H1 (cell line): ENCODE results near the gene ATOH1. TPM values are rescaled to one million over a fixed set of nuclear protein-coding genes. Genes with fewer than 3 reads are reported as not detected.

Experiments used
- CTCF ChIA-PET: fragments of 300-600 bp; sonication (Branson Sonifier 250); formaldehyde crosslinking; loops from one replicate; lab custom pipeline; 2021; ENCODE audit not compliant: partially characterized antibody; lab: Charles Lee
- POLR2A ChIA-PET: fragments of 300-600 bp; sonication (Branson Sonifier 250); formaldehyde crosslinking; loops from one replicate; lab custom pipeline; 2021; ENCODE audit warnings: inconsistent platforms; ENCODE audit not compliant: partially characterized antibody; lab: Charles Lee
- DNase-seq, 2 experiments: peaks; one replicate each; pipeline versions ENCODE4 v3.0.0 to v3.0.0-alpha.2; 2010 to 2022; ENCODE audit warnings: low spot score in 2 of 2, low read depth in 1 of 2, mixed read lengths in 1 of 2
- FAIRE-seq: peaks from 2 replicates; lab custom pipeline; 2011; peaks lifted over from hg19 to GRCh38; lab: Jason Lieb, UNC
- H2AFZ ChIP-seq: 2 replicates; pipeline ENCODE4 v1.8.1; 2012; ENCODE audit warnings: low read length, inconsistent platforms
- H2AK5ac ChIP-seq: 2 replicates; pipeline ENCODE4 v1.6.1; 2013; ENCODE audit warnings: low read depth, low read length
- H2BK120ac ChIP-seq: replicated peaks from 2 replicates; pipeline ENCODE3; 2013; ENCODE audit warnings: low read depth, low read length, inconsistent platforms
- H2BK12ac ChIP-seq: 2 replicates; pipeline ENCODE4 v1.6.1; 2013; ENCODE audit warnings: low read depth, low read length
- H2BK15ac ChIP-seq: 2 replicates; pipeline ENCODE4 v1.6.1; 2013; ENCODE audit warnings: low read length
- H2BK20ac ChIP-seq: 2 replicates; pipeline ENCODE4 v1.6.1; 2013; ENCODE audit warnings: low read length
- H2BK5ac ChIP-seq: 2 replicates; pipeline ENCODE4 v1.6.1; 2013; ENCODE audit warnings: low read depth, low read length
- H3K14ac ChIP-seq: 2 replicates; pipeline ENCODE4 v1.6.1; 2013; ENCODE audit warnings: inconsistent platforms; ENCODE audit not compliant: insufficient read length
- H3K18ac ChIP-seq: 2 replicates; pipeline ENCODE4 v1.6.1; 2013; ENCODE audit warnings: low read length; ENCODE audit errors: extremely low read depth
- H3K23ac ChIP-seq: 2 replicates; pipeline ENCODE4 v1.6.1; 2013; ENCODE audit warnings: inconsistent platforms; ENCODE audit not compliant: insufficient read length
- H3K23me2 ChIP-seq: 2 replicates; pipeline ENCODE4 v1.6.1; 2013; ENCODE audit warnings: low read depth, low read length
- H3K27ac ChIP-seq: 2 replicates; pipeline ENCODE4 v1.6.1; 2011; ENCODE audit warnings: low read depth, low read length, inconsistent platforms
- H3K27me3 ChIP-seq, 4 experiments: replicated peaks in 1 of 4; 1 replicate in 1 of 4; 2 replicates in 3 of 4; pipeline versions ENCODE4 v1.6.1 to v1.8.1; 2011 to 2013; ENCODE audit warnings: low read length in 3 of 4, mild to moderate bottlenecking in 3 of 4, inconsistent platforms in 2 of 4, mixed read lengths in 2 of 4, moderate library complexity in 1 of 4; ENCODE audit not compliant: control insufficient read depth in 3 of 4, insufficient read depth in 3 of 4; ENCODE audit errors: extremely low read depth in 1 of 4
- H3K36me3 ChIP-seq, 4 experiments: 2 replicates each; pipeline versions ENCODE4 v1.6.1 to v1.8.1; 2011 to 2013; ENCODE audit warnings: mild to moderate bottlenecking in 4 of 4, low read length in 3 of 4, moderate library complexity in 2 of 4, control low read depth in 1 of 4, inconsistent platforms in 1 of 4; ENCODE audit not compliant: insufficient read depth in 4 of 4, control insufficient read depth in 2 of 4
- H3K4ac ChIP-seq: replicated peaks from 2 replicates; pipeline ENCODE3; 2013; ENCODE audit warnings: low read length, low read depth, mixed read lengths, inconsistent platforms; ENCODE audit not compliant: insufficient read length
- H3K4me1 ChIP-seq, 4 experiments: replicated peaks in 1 of 4; 1 replicate in 1 of 4; 2 replicates in 3 of 4; pipeline versions ENCODE4 v1.6.1 to v1.8.1; 2011 to 2013; ENCODE audit warnings: low read length in 3 of 4, inconsistent platforms in 2 of 4, mixed read lengths in 1 of 4; ENCODE audit not compliant: insufficient read depth in 4 of 4, control insufficient read depth in 3 of 4
- H3K4me2 ChIP-seq, 2 experiments: 2 replicates each; pipeline versions ENCODE4 v1.6.1 to v1.8.1; 2011 to 2013; ENCODE audit warnings: low read depth in 2 of 2, low read length in 2 of 2, control low read depth in 1 of 2, inconsistent platforms in 1 of 2, mild to moderate bottlenecking in 1 of 2; ENCODE audit not compliant: insufficient read depth in 1 of 2
- H3K4me3 ChIP-seq, 4 experiments: fragments of 200-600, 300-600 bp in 1 of 4; sonication (generic), shearing (Covaris generic), sonication (Bioruptor Twin) in 1 of 4; 2 replicates each; pipeline versions ENCODE4 v1.5.1 to v1.8.1; 2011 to 2016; ENCODE audit warnings: low read length in 4 of 4, low read depth in 3 of 4, control low read depth in 2 of 4, inconsistent platforms in 2 of 4, mild to moderate bottlenecking in 2 of 4, mixed read lengths in 1 of 4, moderate library complexity in 1 of 4; ENCODE audit not compliant: insufficient read depth in 2 of 4; ENCODE audit errors: extremely low read depth in 1 of 4
- H3K56ac ChIP-seq: replicated peaks from 2 replicates; pipeline ENCODE3; 2013; ENCODE audit warnings: low read depth, mild to moderate bottlenecking, mixed read lengths, low read length, inconsistent platforms; ENCODE audit not compliant: insufficient read length
- H3K79me1 ChIP-seq: 2 replicates; pipeline ENCODE4 v1.6.1; 2013; ENCODE audit warnings: low read depth, low read length, control low read depth
- H3K79me2 ChIP-seq, 2 experiments: 2 replicates each; pipeline versions ENCODE4 v1.6.1 to v1.8.1; 2012 to 2013; ENCODE audit warnings: low read length in 2 of 2, mild to moderate bottlenecking in 2 of 2, inconsistent platforms in 1 of 2; ENCODE audit not compliant: insufficient read depth in 2 of 2, control insufficient read depth in 1 of 2
- H3K9ac ChIP-seq, 4 experiments: replicated peaks in 1 of 4; 1 replicate in 1 of 4; 2 replicates in 3 of 4; pipeline versions ENCODE4 v1.6.1 to v1.8.1; 2011 to 2013; ENCODE audit warnings: low read depth in 3 of 4, low read length in 3 of 4, control low read depth in 2 of 4, mild to moderate bottlenecking in 2 of 4, moderate library complexity in 2 of 4, inconsistent platforms in 1 of 4; ENCODE audit errors: extremely low read depth in 1 of 4
- H3K9me3 ChIP-seq, 2 experiments: 2 replicates each; pipeline versions ENCODE4 v1.6.1 to v1.8.1; 2012 to 2013; ENCODE audit warnings: mild to moderate bottlenecking in 2 of 2, moderate library complexity in 2 of 2, control low read depth in 1 of 2, inconsistent platforms in 1 of 2, low read depth in 1 of 2, low read length in 1 of 2, mixed read lengths in 1 of 2; ENCODE audit not compliant: insufficient read depth in 2 of 2
- H4K20me1 ChIP-seq, 2 experiments: replicated peaks in 1 of 2; 2 replicates each; pipeline versions ENCODE3 to v1.8.1; 2011 to 2013; ENCODE audit warnings: inconsistent platforms in 2 of 2, low read length in 2 of 2, mild to moderate bottlenecking in 1 of 2; ENCODE audit not compliant: insufficient read depth in 2 of 2, control insufficient read depth in 1 of 2
- H4K5ac ChIP-seq: 2 replicates; pipeline ENCODE4 v1.6.1; 2013; ENCODE audit warnings: low read length, low read depth, mixed read lengths, inconsistent platforms; ENCODE audit not compliant: insufficient read length
- H4K8ac ChIP-seq: 2 replicates; pipeline ENCODE4 v1.8.0; 2013; ENCODE audit warnings: mild to moderate bottlenecking, moderate library complexity, low read length, inconsistent platforms; ENCODE audit not compliant: insufficient read depth; ENCODE audit errors: extremely low read depth
- H4K91ac ChIP-seq: replicated peaks from 2 replicates; pipeline ENCODE3; 2013; ENCODE audit warnings: low read length, mixed read lengths, inconsistent platforms; ENCODE audit not compliant: insufficient read length
- CREB1 ChIP-seq: IDR thresholded peaks from 2 replicates; pipeline ENCODE4 v1.6.1; 2012; ENCODE audit warnings: inconsistent platforms
- EP300 ChIP-seq, 2 experiments: IDR thresholded peaks; 1 replicate in 1 of 2; 2 replicates in 1 of 2; pipeline ENCODE4 v1.6.1; 2011 to 2012; ENCODE audit warnings: low read depth in 2 of 2, low read length in 2 of 2, mild to moderate bottlenecking in 2 of 2, borderline replicate concordance in 1 of 2, inconsistent platforms in 1 of 2, moderate library complexity in 1 of 2
- JUND ChIP-seq: IDR thresholded peaks from 2 replicates; pipeline ENCODE4 v1.6.1; 2011; ENCODE audit warnings: mild to moderate bottlenecking, improper control_type of control experiment, low read length
- KDM1A ChIP-seq: fragments of 200-600, 300-600 bp; sonication (generic); IDR thresholded peaks from 2 replicates; pipeline ENCODE4 v1.7.1; 2016; ENCODE audit warnings: mild to moderate bottlenecking, low read length, borderline replicate concordance
- KDM5A ChIP-seq: fragments of 200-600 bp; IDR thresholded peaks from 2 replicates; pipeline ENCODE4 v1.7.1; 2012; ENCODE audit warnings: mild to moderate bottlenecking, low read length, inconsistent platforms, mixed read lengths
- MAFK ChIP-seq: IDR thresholded peaks from 2 replicates; pipeline ENCODE4 v1.6.1; 2012; ENCODE audit warnings: low read depth, mild to moderate bottlenecking, improper control_type of control experiment, low read length
- POLR2AphosphoS5 ChIP-seq: IDR thresholded peaks from 2 replicates; pipeline ENCODE4 v1.6.1; 2011; ENCODE audit warnings: low read depth, low read length
- RXRA ChIP-seq: IDR thresholded peaks from 2 replicates; pipeline ENCODE4 v1.6.1; 2011; ENCODE audit warnings: low read depth, mild to moderate bottlenecking, low read length, moderate library complexity; ENCODE audit not compliant: insufficient read depth
- YY1 ChIP-seq: IDR thresholded peaks from 2 replicates; pipeline ENCODE4 v1.6.1; 2011; ENCODE audit warnings: low read depth, mild to moderate bottlenecking, low read length
- WGBS, 2 experiments: shearing (Covaris generic) in 1 of 2; methylation state at CpG; one replicate each; pipeline versions ENCODE4 v1.1.6 to v1.1.7; 2013 to 2015; ENCODE audit warnings: low lambda C conversion rate in 2 of 2, mixed read lengths in 2 of 2, inconsistent platforms in 1 of 2, low coverage in 1 of 2, missing lambda C conversion rate in 1 of 2; ENCODE audit not compliant: insufficient replicate concordance in 2 of 2, insufficient coverage in 1 of 2, insufficient read length in 1 of 2; ENCODE audit errors: extremely low coverage in 1 of 2, missing lambda C conversion rate in 1 of 2; 5-methylcytosine and 5-hydroxymethylcytosine counted together
- polyA plus RNA-seq, 7 experiments: library from polyadenylated mRNA; depleted of rRNA in 3 of 7; stranded (reverse) in 5 of 7; unstranded in 2 of 7; fragments of >200 nt in 5 of 7; fragments of 200-250 nt in 2 of 7; gene quantifications; 1 replicate in 5 of 7; 2 replicates in 1 of 7; 4 replicates in 1 of 7; pipeline versions ENCODE4 v1.2.1 to v1.2.3, GENCODE V29; 2011 to 2013; ENCODE audit warnings: missing spikeins in 2 of 7, mixed read lengths in 2 of 7
- total RNA-seq: library from RNA; stranded (reverse); fragmentation: NEBNext Ultra II Directional; extraction: Animal tissue kit (Norgen Biotek cat#: 25700); gene quantifications from 2 replicates; pipeline ENCODE4 v1.2.1, GENCODE V29; 2021
- TF ChIP-seq, protein P1 (sequence below): IDR thresholded peaks from 2 replicates; pipeline ENCODE4 v1.6.1; 2011; ENCODE audit warnings: low read depth, mild to moderate bottlenecking, low read length; ENCODE audit not compliant: insufficient read depth

ATOH1 gene
- total and polyA plus RNA-seq, 2 of the 8 experiments (the other 6 are each of a cell fraction or from before 2014, with no cell fraction given), result 0.12 to 0.76 TPM

DNA sequence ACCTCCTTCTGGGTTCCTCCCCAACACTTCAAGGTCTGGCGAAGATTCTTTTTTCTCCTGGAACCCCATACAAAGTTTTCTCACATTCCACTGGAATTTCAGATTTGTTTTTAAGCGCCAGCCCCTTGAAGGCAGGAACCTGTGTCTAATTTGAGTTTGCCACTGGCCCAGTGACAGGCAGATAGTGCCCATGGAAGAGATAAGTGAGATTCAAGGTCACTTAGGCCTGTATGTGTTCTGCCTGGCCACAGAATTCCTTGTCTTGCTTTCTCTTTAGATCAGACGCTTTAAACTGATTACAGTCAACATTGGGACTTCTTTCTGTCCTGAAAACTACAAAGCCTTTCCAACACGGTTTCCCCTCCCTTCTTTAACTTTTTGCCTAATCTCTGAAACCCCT, 11.2 kb downstream of the ATOH1 start:
- Histone ChIP-seq H4K8ac (no peak overlapping the region), H2AFZ (no peak overlapping the region), H2BK12ac (no peak overlapping the region), H3K4me3 (no peak overlapping the region), H3K9ac (no peak overlapping the region), H4K5ac (no peak overlapping the region), H3K79me2 (no peaks in the 10 kb centered on the region), H2AK5ac (no peak overlapping the region), H3K27ac (no peak overlapping the region), H3K9me3 (no peaks in the 10 kb centered on the region), H2BK120ac (no peak overlapping the region), H3K23me2 (peaks cover 4% of the 10 kb centered on the region; the same call in 1 of the 2 replicates), H2BK15ac (no peak overlapping the region), H3K36me3 (no peaks in the 10 kb centered on the region), H2BK20ac (no peak overlapping the region), H4K91ac (no peak overlapping the region), H3K14ac (no peak overlapping the region), H3K79me1 (no peaks in the 10 kb centered on the region; the same call in 1 of the 2 replicates), H3K4ac (no peak overlapping the region), H3K18ac (no peak overlapping the region), H3K4me1 (peaks cover 0 to 5% (median 0%) of the 10 kb centered on the region in 4 experiments; a peak in 3 of 7 replicates), H2BK5ac (no peak overlapping the region), H3K4me2 (no peak overlapping the region), H3K56ac (no peak overlapping the region), H4K20me1 (no peaks in the 10 kb centered on the region), H3K23ac (no peak overlapping the region), H3K27me3 (peaks cover 13 to 21% (median 19%) of the 10 kb centered on the region in 4 experiments)
- no peak for DNase-seq
- 81% methylated on average over 4 of the region's 4 CpGs; no CpG with 5 or more reads in 1 of the 2 experiments for WGBS, 2 experiments
- TF ChIP-seq CREB1, result no peak
- no peak for TF ChIP-seq KDM5A
- TF ChIP-seq, protein P1, sequence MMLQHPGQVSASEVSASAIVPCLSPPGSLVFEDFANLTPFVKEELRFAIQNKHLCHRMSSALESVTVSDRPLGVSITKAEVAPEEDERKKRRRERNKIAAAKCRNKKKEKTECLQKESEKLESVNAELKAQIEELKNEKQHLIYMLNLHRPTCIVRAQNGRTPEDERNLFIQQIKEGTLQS, result no peak
- TF ChIP-seq RXRA, result no peak
- no peak for TF ChIP-seq MAFK
- no peak for TF ChIP-seq KDM1A
- TF ChIP-seq EP300 (IDR thresholded peaks at IDR 0.05; ENCODE audit: borderline replicate concordance in 1 of 2, low read depth in 2 of 2, low read length in 2 of 2), result no peak
- no peak for TF ChIP-seq POLR2AphosphoS5
- no peak for TF ChIP-seq YY1
- TF ChIP-seq JUND, result no peak
- CTCF ChIA-PET, result no interaction called here
- POLR2A ChIA-PET, result no interaction called here
- no peak for FAIRE-seq
